Measurements from ENCODE around the gene SYNDIG1L.

Gene SYNDIG1L

GRCh38 chr14:74356892-74357575 lies 69.0 kb downstream of the SYNDIG1L start:
- DNase-seq, result no peak

Data from activated CD4-positive, alpha-beta T cell treated with anti-CD3 and anti-CD28 coated beads, Interleukin-2, amount 50 U/mL, for 1 hour (primary cell).